Testis (tissue), 2 donors: ENCODE data around the gene FGF3.

Source experiments
- CTCF ChIP-seq, 3 experiments: fragments of 450-650 bp in 2 of 3; fragments of 200-600 bp in 1 of 3; sonication (generic) in 1 of 3; IDR thresholded peaks; one replicate each; pipeline ENCODE4 v1.5.1; 2016 to 2019; ENCODE audit warnings: antibody characterized with exemption in 3 of 3, mild to moderate bottlenecking in 2 of 3, moderate library complexity in 1 of 3
- POLR2A ChIP-seq: fragments of 450-650 bp; IDR thresholded peaks from one replicate; pipeline ENCODE4 v1.6.1; 2017; ENCODE audit warnings: antibody characterized with exemption, mild to moderate bottlenecking, moderate library complexity

DNA sequence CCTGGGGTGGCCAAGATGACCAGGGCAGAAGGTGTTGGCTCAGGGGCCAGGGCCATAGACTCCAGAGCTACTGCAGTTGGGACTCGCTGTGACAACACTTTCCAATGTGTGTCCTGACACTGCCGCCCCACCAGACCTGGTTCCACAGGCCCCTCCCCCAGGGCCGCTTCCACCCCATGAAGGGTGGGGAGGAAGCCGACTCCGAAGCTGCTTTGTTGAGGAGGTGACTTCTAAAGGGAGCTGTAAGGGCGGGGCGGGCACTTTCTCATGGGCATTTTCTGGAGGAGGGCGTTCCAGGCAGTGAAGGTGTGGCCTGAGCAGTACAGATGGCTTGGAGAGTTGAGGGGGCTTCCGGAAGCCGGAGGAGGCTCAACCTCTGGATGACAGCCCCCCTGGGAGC lies 6.3 kb downstream of the FGF3 start:
- TF ChIP-seq CTCF (IDR thresholded peaks at IDR 0.05) (no peak), POLR2A (no peak)
